NCI-H1048 (cell line): ENCODE measurements around the gene LAMC3.

ENCODE experiments used
- DNase-seq: peaks from one replicate; lab custom pipeline; 2025; lab: John Stamatoyannopoulos, UW

LAMC3 gene

GRCh38 chr9:131011274-131012022, 2.5 kb downstream of the LAMC3 start:
- DNase-seq, result no peak

DNA sequence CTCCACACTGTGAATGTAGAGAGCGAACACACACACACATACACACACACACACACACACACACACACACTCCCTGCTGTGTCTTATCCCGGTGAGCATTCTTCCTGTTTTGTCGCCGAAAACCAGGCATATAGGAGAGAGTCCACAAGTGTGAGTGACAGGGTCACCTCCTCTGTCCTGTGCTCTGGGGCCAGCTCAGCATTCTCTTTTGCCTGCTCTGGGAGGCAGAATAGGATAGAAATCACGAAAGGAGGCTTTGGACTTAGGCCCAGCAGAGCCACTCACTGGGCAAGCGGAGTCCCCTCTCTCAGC, 3.0 kb downstream of the LAMC3 start:
- no peak for DNase-seq

GRCh38 chr9:131012396-131012917, 3.5 kb downstream of the LAMC3 start:
- DNase-seq, result no peak

- no peak for DNase-seq
These were observed 4.2 kb downstream of the LAMC3 start for GRCh38 chr9:131013015-131013755.

GRCh38 chr9:131013771-131014676, 5.0 kb downstream of the LAMC3 start:
- DNase-seq, result no peak

- no peak for DNase-seq
These were observed 6.1 kb downstream of the LAMC3 start for GRCh38 chr9:131015112-131015511.

GRCh38 chr9:131015876-131016397, 7.0 kb downstream of the LAMC3 start:
- DNase-seq, result no peak

GRCh38 chr9:131017067-131017466, 8.1 kb downstream of the LAMC3 start:
- no peak for DNase-seq

- no peak for DNase-seq
These were observed 9.6 kb downstream of the LAMC3 start for GRCh38 chr9:131018621-131019020.

DNA sequence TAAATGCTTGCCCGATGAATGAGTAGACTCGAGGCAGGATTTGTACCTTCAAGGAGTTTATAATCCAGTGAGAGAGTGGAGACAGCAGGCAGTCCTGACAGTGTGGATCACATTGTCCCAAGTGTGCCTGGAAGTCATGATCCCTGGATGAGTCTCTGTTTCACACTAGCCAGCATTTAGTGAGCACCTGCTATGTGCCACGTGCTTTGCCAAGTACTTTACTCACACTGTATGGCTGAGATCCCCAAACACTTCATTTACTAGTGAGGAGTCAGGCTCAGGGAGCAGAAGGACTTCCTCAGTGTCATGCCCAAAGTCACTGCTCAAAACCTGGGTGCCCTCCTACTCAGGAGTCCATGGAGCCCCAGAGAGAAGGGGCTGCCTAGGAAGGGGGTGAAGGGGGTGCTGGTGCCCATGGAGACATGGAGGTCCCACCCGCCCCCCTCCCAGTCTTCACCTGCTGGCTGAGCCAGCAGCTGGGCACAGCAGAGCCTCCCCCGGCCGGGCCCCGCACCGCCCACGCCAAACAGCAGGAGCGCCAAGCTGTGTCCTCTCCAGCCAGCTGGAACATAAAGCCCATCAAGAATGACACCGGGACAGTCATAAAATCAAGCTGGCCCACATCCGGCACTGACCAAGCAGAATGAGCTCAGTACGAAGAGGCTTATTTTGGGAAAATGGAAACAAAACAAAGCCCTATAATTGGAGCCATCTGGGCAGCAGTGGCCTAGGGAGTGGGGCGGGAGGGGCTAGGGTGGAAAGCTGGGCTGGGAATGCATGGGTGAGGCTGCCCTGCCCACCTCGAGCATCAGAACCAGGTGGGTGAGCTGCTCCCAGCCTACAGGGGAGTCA, 10.6 kb downstream of the LAMC3 start:
- no peak for DNase-seq

- DNase-seq, result no peak
These were observed 11.4 kb downstream of the LAMC3 start for GRCh38 chr9:131020388-131020787.

GRCh38 chr9:131020862-131021261, 11.9 kb downstream of the LAMC3 start:
- no peak for DNase-seq

DNA sequence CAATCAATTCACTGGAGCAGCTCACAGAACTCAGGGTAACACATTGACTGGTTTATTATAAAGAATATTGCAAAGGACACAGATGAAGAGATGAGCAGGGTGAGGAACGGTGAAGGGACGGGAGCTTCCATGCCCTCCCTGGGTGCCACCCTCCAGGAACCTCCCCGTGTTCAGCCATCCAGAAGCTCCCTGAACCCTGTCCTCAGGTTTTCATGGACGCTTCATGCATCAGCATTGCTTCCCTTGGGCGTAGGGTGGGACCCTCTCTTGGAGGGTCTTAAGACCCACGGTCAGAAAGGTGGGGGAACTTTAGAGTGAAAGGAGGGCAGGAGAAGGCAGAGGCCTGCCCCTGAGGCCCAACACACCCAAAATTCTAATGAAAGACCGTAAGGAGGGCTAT, 12.8 kb downstream of the LAMC3 start:
- no peak for DNase-seq

- no peak for DNase-seq
These were observed 16.2 kb downstream of the LAMC3 start for GRCh38 chr9:131024978-131025868.

GRCh38 chr9:131025953-131026858, 17.2 kb downstream of the LAMC3 start:
- no peak for DNase-seq

DNA sequence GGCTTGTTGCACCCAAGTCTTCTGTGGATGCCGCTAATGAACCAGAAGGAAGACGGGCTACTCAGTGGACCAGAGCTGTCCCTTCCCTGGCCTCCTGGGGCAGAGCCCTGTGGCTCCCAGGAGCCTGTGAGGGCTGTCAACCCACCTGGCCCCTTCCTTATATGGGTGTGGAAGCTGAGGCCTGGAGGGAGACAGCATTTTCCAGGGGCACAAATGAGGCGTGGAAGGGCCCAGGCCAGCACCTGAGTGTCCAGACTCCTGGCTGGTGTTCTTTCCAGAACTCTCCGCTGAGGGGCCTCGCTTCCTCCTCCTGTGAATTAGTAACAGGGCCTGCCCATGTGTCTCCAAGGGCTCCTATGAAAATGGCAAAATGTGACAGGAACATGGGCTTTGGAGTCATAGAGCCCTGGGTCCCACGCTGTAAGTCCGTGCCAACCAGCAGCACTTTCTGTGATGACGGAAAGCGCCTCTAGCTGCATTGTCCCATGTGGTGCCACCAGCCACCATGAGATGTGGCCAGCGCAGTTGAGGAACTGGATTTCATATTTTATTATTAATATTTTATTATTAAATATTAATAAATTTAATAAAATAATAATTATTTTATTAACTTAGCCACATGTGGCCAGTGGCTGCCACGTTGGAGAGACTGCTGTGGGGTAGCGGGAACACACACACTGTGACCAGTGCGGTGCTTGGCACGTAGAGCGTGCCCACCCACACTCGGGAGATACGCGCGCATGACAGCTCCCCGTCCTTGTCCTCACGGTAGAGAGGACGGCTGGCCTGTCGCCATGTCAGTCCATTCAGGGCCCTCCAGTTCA, 18.3 kb downstream of the LAMC3 start:
- no peak for DNase-seq

DNA sequence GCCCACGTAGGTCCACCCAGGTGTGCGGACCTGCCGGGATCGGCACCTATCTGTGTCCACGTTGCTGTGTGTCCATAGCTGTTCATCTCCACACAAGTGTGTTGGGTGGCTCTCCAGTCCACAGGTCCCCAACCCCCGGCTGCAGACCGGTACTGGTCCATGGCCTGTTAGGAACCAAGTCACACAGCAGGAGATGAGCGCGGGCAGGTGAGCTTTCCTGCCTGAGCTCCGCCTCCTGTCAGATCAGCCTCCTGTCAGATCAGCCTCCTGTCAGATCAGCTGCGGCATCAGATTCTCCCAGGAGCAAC, 18.9 kb downstream of the LAMC3 start:
- DNase-seq, result no peak

DNA sequence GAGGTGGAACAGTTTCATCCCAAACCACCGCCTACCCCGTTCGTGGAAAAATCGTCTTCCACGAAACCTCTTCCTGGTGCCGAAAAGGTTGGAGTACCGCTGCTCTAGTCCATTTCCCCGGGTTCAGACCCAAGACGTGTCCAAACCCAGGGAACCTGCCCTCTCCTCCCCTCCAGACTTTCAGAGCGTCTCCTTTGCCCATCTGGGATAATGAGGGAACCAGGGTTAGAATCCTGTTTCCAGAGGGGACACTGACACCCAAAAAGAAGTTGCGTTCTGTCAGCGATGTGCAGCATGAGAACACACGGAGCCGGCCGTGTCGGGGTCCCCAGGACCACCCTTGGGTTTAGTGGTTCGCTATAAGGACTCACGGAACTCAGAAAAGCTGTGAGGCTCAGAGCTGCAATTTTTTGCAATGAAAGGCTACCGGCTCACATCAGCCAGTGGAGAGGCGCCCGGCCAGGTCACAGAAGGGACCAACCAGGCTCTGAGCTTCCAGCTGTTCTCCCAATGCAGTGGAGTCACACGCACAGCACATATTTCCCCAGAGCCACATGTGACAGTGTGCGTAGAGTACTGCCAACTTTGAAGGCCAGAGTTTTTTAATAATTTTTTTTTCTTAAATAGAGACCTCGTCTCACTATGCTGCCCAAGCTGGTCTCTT, 19.4 kb downstream of the LAMC3 start:
- no peak for DNase-seq
